ENCODE results near the gene AFMID.
"Not testable (repeated sequence)": the region's sequence is repeated elsewhere in the genome, so short reads cannot be mapped to it uniquely, and the experiment has no call there.

Gene AFMID

GRCh38 chr17:78186692-78187595 is at the start of gene AFMID, which contains the start of gene TK1:
AFMID (plus strand) TSS chr17:78187362; CDS start chr17:78187371, 9 bp downstream.
TK1 (minus strand) TSS chr17:78187052; CDS start chr17:78186994, 58 bp downstream.
- peak; percentile 97 for FAIRE-seq
- peak; percentile 99 for DNase-seq (ENCODE audit: insufficient read length, low spot score)

GRCh38 chr17:78137392-78138203 is 49.6 kb upstream of the AFMID start:
- DNase-seq (ENCODE audit: insufficient read length, low spot score) (no peak), FAIRE-seq (peak; percentile 51)

- DNase-seq (ENCODE audit: insufficient read length, low spot score) (no peak), FAIRE-seq (no peak)
These were observed 48.7 kb upstream of the AFMID start for GRCh38 chr17:78138204-78139060.

GRCh38 chr17:78139861-78140168 is 47.3 kb upstream of the AFMID start:
- not testable (repeated sequence) for FAIRE-seq; DNase-seq (ENCODE audit: insufficient read length, low spot score)

- FAIRE-seq (peak; percentile 98), DNase-seq (ENCODE audit: insufficient read length, low spot score) (peak; percentile 94)
These were observed 46.8 kb upstream of the AFMID start for GRCh38 chr17:78140169-78141051.

GRCh38 chr17:78141437-78142118 is 45.6 kb upstream of the AFMID start:
- no peak for FAIRE-seq
- DNase-seq (ENCODE audit: insufficient read length, low spot score) = no peak

- no peak for FAIRE-seq
- DNase-seq (ENCODE audit: insufficient read length, low spot score) = peak; percentile 50
These were observed 44.9 kb upstream of the AFMID start for GRCh38 chr17:78142119-78142861.

- no peak for DNase-seq (ENCODE audit: insufficient read length, low spot score)
- FAIRE-seq = no peak
These were observed 43.7 kb upstream of the AFMID start for GRCh38 chr17:78143214-78144146.

GRCh38 chr17:78144147-78144719 is 42.9 kb upstream of the AFMID start:
- peak; percentile 77 for DNase-seq (ENCODE audit: insufficient read length, low spot score)
- FAIRE-seq = no peak

GRCh38 chr17:78144736-78145641 is 42.2 kb upstream of the AFMID start:
- no peak for DNase-seq (ENCODE audit: insufficient read length, low spot score)
- no peak for FAIRE-seq

GRCh38 chr17:78146471-78146869 is 40.7 kb upstream of the AFMID start:
- FAIRE-seq (no peak), DNase-seq (ENCODE audit: insufficient read length, low spot score) (no peak)

- FAIRE-seq = no peak
- no peak for DNase-seq (ENCODE audit: insufficient read length, low spot score)
These were observed 40.3 kb upstream of the AFMID start for GRCh38 chr17:78146881-78147280.

GRCh38 chr17:78147315-78147998 is 39.7 kb upstream of the AFMID start:
- FAIRE-seq = no peak

GRCh38 chr17:78148286-78149016 is 38.7 kb upstream of the AFMID start:
- FAIRE-seq (no peak), DNase-seq (ENCODE audit: insufficient read length, low spot score) (no peak)

More at GRCh38 chr17:78147315-78147998, 39.7 kb upstream of the AFMID start:
- DNase-seq (ENCODE audit: insufficient read length, low spot score) = no peak

Data from HTR-8/SVneo (cell line).